Measurements from ENCODE around the gene AQR.
"Not testable (repeated sequence)": the region's sequence is repeated elsewhere in the genome, so short reads cannot be mapped to it uniquely, and the experiment has no call there.

The AQR gene

DNA sequence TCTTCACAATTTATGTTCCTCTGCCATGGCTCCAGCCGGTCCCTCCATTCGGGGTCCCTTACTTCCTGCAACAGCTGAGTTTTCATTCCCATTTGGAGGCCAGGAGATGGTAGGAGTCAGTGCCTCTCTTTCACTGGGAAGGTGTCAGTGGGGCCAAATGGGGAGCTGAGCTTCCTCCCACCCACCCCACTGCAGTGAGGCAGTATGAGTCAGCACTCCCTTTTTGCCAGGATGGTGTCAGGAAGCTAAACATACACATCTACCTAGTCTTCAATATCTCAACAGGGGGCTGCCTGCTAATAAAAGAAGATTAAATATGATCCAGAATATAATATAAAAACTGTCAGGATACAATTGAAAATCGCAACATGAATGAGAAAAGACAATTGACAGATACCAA, 161.5 kb downstream of the AQR start:
- no peaks in the 10 kb centered on the region for H4K20me1 ChIP-seq
- H3K9me3 ChIP-seq, result peaks cover 15% of the 10 kb centered on the region
- no peak overlapping the region for H3K27ac ChIP-seq
- no peaks in the 10 kb centered on the region for H3K4me1 ChIP-seq
- no peak for TF ChIP-seq Cebpa-rat (IDR thresholded peaks at IDR 0.05)
- H3K36me3 ChIP-seq, result no peaks in the 10 kb centered on the region
- H3K27me3 ChIP-seq, result no peaks in the 10 kb centered on the region
- no peak overlapping the region for H3K4me2 ChIP-seq
- H3K4me3 ChIP-seq, result no peak overlapping the region
- no peak overlapping the region for H3K9ac ChIP-seq

GRCh38 chr15:34807241-34807640, 162.3 kb downstream of the AQR start:
- not testable (repeated sequence) for H3K36me3 ChIP-seq

GRCh38 chr15:34804776-34805175, 164.8 kb downstream of the AQR start:
- Histone ChIP-seq H4K20me1 (no peaks in the 10 kb centered on the region), H3K4me1 (no peaks in the 10 kb centered on the region), H3K4me2 (no peak overlapping the region), H3K9me3 (peaks cover 15% of the 10 kb centered on the region), H3K9ac (no peak overlapping the region), H3K27me3 (no peaks in the 10 kb centered on the region), H3K27ac (no peak overlapping the region), H3K36me3 (no peaks in the 10 kb centered on the region), H3K4me3 (no peak overlapping the region)
- no peak for TF ChIP-seq Cebpa-rat (IDR thresholded peaks at IDR 0.05)

More at GRCh38 chr15:34807241-34807640, 162.3 kb downstream of the AQR start:
- peaks cover 15% of the 10 kb centered on the region for H3K9me3 ChIP-seq
- not testable (repeated sequence) for H3K27ac ChIP-seq, H4K20me1 ChIP-seq, H3K27me3 ChIP-seq, H3K4me3 ChIP-seq, H3K4me1 ChIP-seq, H3K4me2 ChIP-seq, H3K9ac ChIP-seq

DNA sequence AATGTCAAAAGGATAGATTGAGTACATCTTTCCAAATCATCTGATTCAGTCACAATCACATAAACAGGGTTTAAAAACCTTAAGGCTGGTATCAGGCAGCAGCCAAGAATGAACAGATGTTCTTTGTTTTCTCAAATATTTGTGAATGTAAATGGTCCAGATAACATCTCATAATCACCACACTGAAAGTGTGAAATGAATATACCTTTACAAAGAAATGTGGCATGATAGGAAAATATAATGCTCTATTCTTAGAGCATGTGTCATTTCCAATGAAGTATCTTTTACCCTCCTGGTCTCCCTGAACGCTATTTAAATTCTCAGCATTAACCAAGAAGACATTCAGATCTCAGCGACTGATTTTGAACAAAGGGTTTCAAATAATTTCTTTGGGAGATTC, 165.4 kb downstream of the AQR start:
- Histone ChIP-seq H3K4me3 (no peak overlapping the region), H3K9ac (no peak overlapping the region), H3K4me1 (no peaks in the 10 kb centered on the region), H3K36me3 (no peaks in the 10 kb centered on the region), H3K9me3 (peaks cover 15% of the 10 kb centered on the region), H3K27ac (no peak overlapping the region), H4K20me1 (no peaks in the 10 kb centered on the region), H3K4me2 (no peak overlapping the region), H3K27me3 (no peaks in the 10 kb centered on the region)
- no peak for TF ChIP-seq Cebpa-rat (IDR thresholded peaks at IDR 0.05)

DNA sequence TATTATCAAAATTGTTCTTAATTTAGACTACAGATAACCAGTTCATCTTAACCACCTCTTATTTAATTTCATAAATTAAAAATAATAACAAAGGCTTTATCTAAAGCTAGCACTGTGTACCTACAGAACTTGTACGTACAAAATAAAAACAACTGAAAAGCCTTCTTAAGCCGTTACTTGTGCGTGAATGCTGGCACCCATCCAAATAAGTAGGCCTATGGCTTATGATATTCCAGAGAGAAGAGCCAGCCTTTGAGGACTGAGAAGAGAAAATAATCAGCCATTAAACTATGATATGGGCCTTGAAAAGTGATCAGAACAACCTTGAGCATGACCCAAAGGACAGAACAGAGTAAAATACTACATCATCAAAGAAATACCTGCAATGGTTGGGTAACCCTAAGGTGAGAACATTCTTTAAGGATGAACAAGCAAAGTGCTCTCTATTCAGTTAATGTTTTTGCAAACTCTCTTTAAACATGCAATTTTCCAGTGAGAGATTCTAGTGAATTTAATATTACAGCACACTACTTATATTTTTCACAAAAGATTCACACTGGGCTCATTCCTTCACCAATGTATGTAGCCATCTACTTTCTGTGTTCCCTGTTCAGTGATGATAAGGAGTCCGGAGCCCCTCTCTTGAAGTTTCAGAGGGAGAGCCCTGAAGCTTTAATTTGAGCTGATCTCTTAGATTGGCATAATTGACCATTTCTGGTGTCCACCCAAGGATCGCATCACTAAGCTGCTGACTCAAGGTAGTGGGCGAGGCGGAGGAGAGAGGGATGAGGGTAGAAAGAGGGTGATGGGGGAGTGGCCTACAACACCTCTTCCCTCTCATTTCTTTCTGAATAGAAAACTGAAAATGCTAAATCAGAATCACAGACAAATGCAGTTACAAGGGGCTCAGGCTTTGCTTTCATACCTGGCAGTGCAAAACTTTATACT, 166.5 kb downstream of the AQR start:
- Histone ChIP-seq H3K4me3 (no peak overlapping the region), H3K27ac (no peak overlapping the region), H3K4me2 (no peak overlapping the region), H3K27me3 (no peaks in the 10 kb centered on the region), H3K36me3 (no peaks in the 10 kb centered on the region), H3K9me3 (peaks cover 15% of the 10 kb centered on the region), H3K9ac (no peak overlapping the region), H4K20me1 (no peaks in the 10 kb centered on the region), H3K4me1 (no peaks in the 10 kb centered on the region)
- TF ChIP-seq Cebpa-rat (IDR thresholded peaks at IDR 0.05), result no peak

DNA sequence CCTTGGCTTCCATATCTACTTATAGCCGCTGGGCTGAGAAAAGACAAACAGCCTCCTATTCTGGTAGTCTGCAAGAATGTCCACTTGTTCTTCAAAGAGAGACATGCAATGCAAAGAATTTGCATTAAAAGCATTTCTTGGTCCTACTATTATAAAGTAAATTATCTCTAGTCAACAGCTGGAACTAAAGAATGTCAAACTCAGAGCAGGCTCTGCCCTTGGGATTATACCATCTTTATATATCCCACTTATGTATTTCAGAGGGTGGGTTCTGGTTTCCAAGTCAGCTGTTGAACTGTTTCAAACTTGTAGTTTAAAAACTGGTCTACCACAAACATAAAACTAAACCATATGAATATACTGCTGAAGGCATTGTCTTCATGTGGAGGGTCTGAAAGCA, 167.2 kb downstream of the AQR start:
- Histone ChIP-seq H3K4me1 (no peaks in the 10 kb centered on the region), H3K4me2 (no peak overlapping the region)
- no peak for TF ChIP-seq Cebpa-rat (IDR thresholded peaks at IDR 0.05)

More for the DNA sequence above, 167.2 kb downstream of the AQR start:
- Histone ChIP-seq H3K9ac (no peak overlapping the region), H4K20me1 (no peaks in the 10 kb centered on the region), H3K27ac (no peak overlapping the region), H3K4me3 (no peak overlapping the region), H3K27me3 (no peaks in the 10 kb centered on the region), H3K36me3 (no peaks in the 10 kb centered on the region), H3K9me3 (peaks cover 13% of the 10 kb centered on the region)
